NCI-H2227 (cell line): ENCODE results near the gene E4F1.

Experiments
- DNase-seq: peaks from one replicate; lab custom pipeline; 2025; ENCODE audit not compliant: unreplicated experiment; lab: John Stamatoyannopoulos, UW

Gene E4F1

GRCh38 chr16:2223221-2223941, at the start of gene E4F1:
Gene E4F1 (plus strand): TSS chr16:2223591. CDS start chr16:2223614, 23 bp downstream.
- DNase-seq, result peak; percentile 100

GRCh38 chr16:2173916-2174315, 49.5 kb upstream of the E4F1 start:
- no peak for DNase-seq

- DNase-seq, result peak; percentile 94
Observed at GRCh38 chr16:2174396-2175131, 48.8 kb upstream of the E4F1 start.

GRCh38 chr16:2175454-2175853, 47.9 kb upstream of the E4F1 start:
- DNase-seq, result no peak

- DNase-seq, result no peak
Observed at GRCh38 chr16:2176047-2176446, 47.3 kb upstream of the E4F1 start.

GRCh38 chr16:2177101-2177500, 46.3 kb upstream of the E4F1 start:
- DNase-seq, result no peak

GRCh38 chr16:2177561-2177960, 45.8 kb upstream of the E4F1 start:
- no peak for DNase-seq

- DNase-seq, result no peak
Observed at GRCh38 chr16:2178321-2179106, 44.9 kb upstream of the E4F1 start.

- no peak for DNase-seq
Observed at GRCh38 chr16:2179107-2179501, 44.3 kb upstream of the E4F1 start.

- no peak for DNase-seq
Observed at GRCh38 chr16:2179576-2179975, 43.8 kb upstream of the E4F1 start.

- DNase-seq, result no peak
Observed at GRCh38 chr16:2180461-2180860, 42.9 kb upstream of the E4F1 start.

- no peak for DNase-seq
Observed at GRCh38 chr16:2180962-2181923, 42.1 kb upstream of the E4F1 start.

GRCh38 chr16:2181952-2182351, 41.4 kb upstream of the E4F1 start:
- no peak for DNase-seq

- no peak for DNase-seq
Observed at GRCh38 chr16:2183671-2184070, 39.7 kb upstream of the E4F1 start.

GRCh38 chr16:2184346-2184745, 39.0 kb upstream of the E4F1 start:
- no peak for DNase-seq

- DNase-seq, result no peak
Observed at GRCh38 chr16:2184962-2185361, 38.4 kb upstream of the E4F1 start.

- no peak for DNase-seq
Observed at GRCh38 chr16:2186064-2186463, 37.3 kb upstream of the E4F1 start.

- DNase-seq, result no peak
Observed at GRCh38 chr16:2186505-2186904, 36.9 kb upstream of the E4F1 start.

GRCh38 chr16:2187212-2187611, 36.2 kb upstream of the E4F1 start:
- DNase-seq, result no peak

- no peak for DNase-seq
Observed at GRCh38 chr16:2188395-2188794, 35.0 kb upstream of the E4F1 start.
